Measurements from ENCODE around the gene NKX1-1.

Gene NKX1-1

DNA sequence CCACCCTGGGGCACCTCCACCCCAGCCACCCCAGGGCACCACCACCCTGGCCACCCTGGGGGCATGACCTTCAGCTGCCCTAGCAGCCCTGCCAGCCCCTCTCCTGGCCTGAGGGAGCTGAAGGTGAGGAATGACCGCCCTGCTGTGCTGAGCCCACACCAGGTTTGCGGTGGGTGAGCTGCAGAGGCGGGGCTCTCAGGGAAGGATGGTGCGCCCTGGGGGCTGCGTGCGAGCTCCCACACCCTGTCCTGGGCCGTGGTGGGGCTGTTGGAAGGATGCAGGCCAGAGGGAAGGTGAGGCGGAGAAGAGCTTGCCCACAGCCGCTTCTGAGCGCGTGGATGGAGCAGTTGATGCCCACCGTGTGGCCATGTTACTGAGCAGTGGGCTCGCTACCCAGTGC lies 41.5 kb downstream of the NKX1-1 start:
- Histone ChIP-seq H3K4me3 (ENCODE audit: low read length) (no peak overlapping the region), H3F3A (ENCODE audit: control insufficient read depth, insufficient read depth) (no peaks in the 10 kb centered on the region), H3K36me3 (ENCODE audit: control insufficient read depth, low read length) (no peaks in the 10 kb centered on the region), H3K27ac (ENCODE audit: low read depth, low read length) (no peak overlapping the region), H3K9me3 (ENCODE audit: control insufficient read depth, insufficient read depth, low read length) (no peaks in the 10 kb centered on the region), H3K4me1 (ENCODE audit: control insufficient read depth, low read length) (no peaks in the 10 kb centered on the region), H3K4me2 (ENCODE audit: low read length) (no peak overlapping the region), H4K20me1 (ENCODE audit: control insufficient read depth, insufficient read depth, low read depth, low read length) (no peaks in the 10 kb centered on the region), H3K27me3 (ENCODE audit: control insufficient read depth, low read length) (no peaks in the 10 kb centered on the region), H3K79me2 (ENCODE audit: control insufficient read depth, low read length) (no peaks in the 10 kb centered on the region), H3K9me2 (replicated peaks; ENCODE audit: control insufficient read depth, low read length) (no peaks in the 10 kb centered on the region)
- TF ChIP-seq EZH2phosphoT487 (IDR thresholded peaks at IDR 0.05; ENCODE audit: borderline replicate concordance, low read length) = no peak
- TF ChIP-seq, protein P1, sequence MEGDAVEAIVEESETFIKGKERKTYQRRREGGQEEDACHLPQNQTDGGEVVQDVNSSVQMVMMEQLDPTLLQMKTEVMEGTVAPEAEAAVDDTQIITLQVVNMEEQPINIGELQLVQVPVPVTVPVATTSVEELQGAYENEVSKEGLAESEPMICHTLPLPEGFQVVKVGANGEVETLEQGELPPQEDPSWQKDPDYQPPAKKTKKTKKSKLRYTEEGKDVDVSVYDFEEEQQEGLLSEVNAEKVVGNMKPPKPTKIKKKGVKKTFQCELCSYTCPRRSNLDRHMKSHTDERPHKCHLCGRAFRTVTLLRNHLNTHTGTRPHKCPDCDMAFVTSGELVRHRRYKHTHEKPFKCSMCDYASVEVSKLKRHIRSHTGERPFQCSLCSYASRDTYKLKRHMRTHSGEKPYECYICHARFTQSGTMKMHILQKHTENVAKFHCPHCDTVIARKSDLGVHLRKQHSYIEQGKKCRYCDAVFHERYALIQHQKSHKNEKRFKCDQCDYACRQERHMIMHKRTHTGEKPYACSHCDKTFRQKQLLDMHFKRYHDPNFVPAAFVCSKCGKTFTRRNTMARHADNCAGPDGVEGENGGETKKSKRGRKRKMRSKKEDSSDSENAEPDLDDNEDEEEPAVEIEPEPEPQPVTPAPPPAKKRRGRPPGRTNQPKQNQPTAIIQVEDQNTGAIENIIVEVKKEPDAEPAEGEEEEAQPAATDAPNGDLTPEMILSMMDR (IDR thresholded peaks at IDR 0.05; ENCODE audit: low read depth, low read length, poor library complexity, severe bottlenecking) = no peak

DNA sequence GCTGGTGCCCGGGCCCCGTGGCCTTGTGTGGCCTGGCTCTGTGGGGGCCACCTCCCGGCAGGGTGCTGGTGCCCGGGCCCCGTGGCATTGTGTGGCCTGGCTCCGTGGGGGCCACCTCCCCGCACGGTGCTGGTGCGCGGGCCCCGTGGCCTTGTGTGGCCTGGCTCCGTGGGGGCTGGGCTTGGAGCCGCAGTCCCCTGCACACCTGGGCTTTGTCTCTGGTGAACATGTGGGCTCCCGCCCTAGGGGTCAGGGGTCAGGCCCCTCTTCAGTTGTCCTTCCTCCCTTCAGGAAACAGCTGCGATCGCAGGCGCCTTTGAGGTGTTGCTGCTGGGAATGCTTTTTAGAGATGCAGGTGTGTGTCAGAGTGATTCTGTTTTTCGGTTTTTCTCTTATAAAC lies 42.0 kb downstream of the NKX1-1 start:
- Histone ChIP-seq H3F3A (ENCODE audit: control insufficient read depth, insufficient read depth) (no peaks in the 10 kb centered on the region), H3K79me2 (ENCODE audit: control insufficient read depth, low read length) (no peaks in the 10 kb centered on the region), H3K4me3 (ENCODE audit: low read length) (no peak overlapping the region), H3K36me3 (ENCODE audit: control insufficient read depth, low read length) (no peaks in the 10 kb centered on the region), H3K4me1 (ENCODE audit: control insufficient read depth, low read length) (no peaks in the 10 kb centered on the region), H3K27me3 (ENCODE audit: control insufficient read depth, low read length) (no peaks in the 10 kb centered on the region), H3K9me3 (ENCODE audit: control insufficient read depth, insufficient read depth, low read length) (no peaks in the 10 kb centered on the region), H3K27ac (ENCODE audit: low read depth, low read length) (no peak overlapping the region), H3K4me2 (ENCODE audit: low read length) (no peak overlapping the region), H3K9me2 (replicated peaks; ENCODE audit: control insufficient read depth, low read length) (no peaks in the 10 kb centered on the region), H4K20me1 (ENCODE audit: control insufficient read depth, insufficient read depth, low read depth, low read length) (no peaks in the 10 kb centered on the region)
- TF ChIP-seq, protein P1 (IDR thresholded peaks at IDR 0.05; ENCODE audit: low read depth, low read length, poor library complexity, severe bottlenecking) = no peak
- TF ChIP-seq EZH2phosphoT487 (IDR thresholded peaks at IDR 0.05; ENCODE audit: borderline replicate concordance, low read length) = no peak

DNA sequence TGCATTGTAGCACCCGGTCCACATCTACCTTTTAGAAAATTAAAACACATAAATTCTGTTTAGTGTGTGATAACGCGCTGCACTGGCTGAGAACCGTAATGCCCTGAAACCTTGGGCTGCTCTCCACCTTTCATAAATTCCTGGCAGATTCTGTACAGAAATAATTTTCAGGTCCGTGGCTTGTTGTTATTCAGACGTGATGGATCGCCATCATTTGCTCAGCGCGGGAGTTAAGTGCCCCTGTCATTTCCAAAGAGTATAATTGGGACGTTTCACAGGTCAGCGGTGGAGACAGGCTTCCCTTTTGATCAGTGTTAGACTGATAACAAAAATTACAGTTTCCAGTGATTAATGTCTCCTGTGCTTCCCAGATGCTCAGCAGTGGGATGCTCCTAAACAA lies 42.7 kb downstream of the NKX1-1 start:
- no peaks in the 10 kb centered on the region for H4K20me1 ChIP-seq (ENCODE audit: control insufficient read depth, insufficient read depth, low read depth, low read length)
- no peaks in the 10 kb centered on the region for H3K4me1 ChIP-seq (ENCODE audit: control insufficient read depth, low read length)
- H3K27me3 ChIP-seq (ENCODE audit: control insufficient read depth, low read length) = no peaks in the 10 kb centered on the region
- H3K4me2 ChIP-seq (ENCODE audit: low read length) = no peak overlapping the region
- H3F3A ChIP-seq (ENCODE audit: control insufficient read depth, insufficient read depth) = no peaks in the 10 kb centered on the region
- no peaks in the 10 kb centered on the region for H3K9me3 ChIP-seq (ENCODE audit: control insufficient read depth, insufficient read depth, low read length)
- TF ChIP-seq, protein P1 (IDR thresholded peaks at IDR 0.05; ENCODE audit: low read depth, low read length, poor library complexity, severe bottlenecking) = no peak
- TF ChIP-seq EZH2phosphoT487 (IDR thresholded peaks at IDR 0.05; ENCODE audit: borderline replicate concordance, low read length) = no peak
- no peaks in the 10 kb centered on the region for H3K9me2 ChIP-seq (replicated peaks; ENCODE audit: control insufficient read depth, low read length)
- H3K36me3 ChIP-seq (ENCODE audit: control insufficient read depth, low read length) = no peaks in the 10 kb centered on the region
- no peak overlapping the region for H3K27ac ChIP-seq (ENCODE audit: low read depth, low read length)
- H3K4me3 ChIP-seq (ENCODE audit: low read length) = no peak overlapping the region
- H3K79me2 ChIP-seq (ENCODE audit: control insufficient read depth, low read length) = no peaks in the 10 kb centered on the region

- H3K79me2 ChIP-seq (ENCODE audit: control insufficient read depth, low read length) = no peaks in the 10 kb centered on the region
- no peak overlapping the region for H3K4me3 ChIP-seq (ENCODE audit: low read length)
- no peaks in the 10 kb centered on the region for H3K9me3 ChIP-seq (ENCODE audit: control insufficient read depth, insufficient read depth, low read length)
- H4K20me1 ChIP-seq (ENCODE audit: control insufficient read depth, insufficient read depth, low read depth, low read length) = no peaks in the 10 kb centered on the region
- no peaks in the 10 kb centered on the region for H3K36me3 ChIP-seq (ENCODE audit: control insufficient read depth, low read length)
- no peaks in the 10 kb centered on the region for H3F3A ChIP-seq (ENCODE audit: control insufficient read depth, insufficient read depth)
- H3K27ac ChIP-seq (ENCODE audit: low read depth, low read length) = no peak overlapping the region
- H3K4me1 ChIP-seq (ENCODE audit: control insufficient read depth, low read length) = no peaks in the 10 kb centered on the region
- no peak overlapping the region for H3K4me2 ChIP-seq (ENCODE audit: low read length)
- TF ChIP-seq, protein P1 (IDR thresholded peaks at IDR 0.05; ENCODE audit: low read depth, low read length, poor library complexity, severe bottlenecking) = no peak
- no peak for TF ChIP-seq EZH2phosphoT487 (IDR thresholded peaks at IDR 0.05; ENCODE audit: borderline replicate concordance, low read length)
- no peaks in the 10 kb centered on the region for H3K9me2 ChIP-seq (replicated peaks; ENCODE audit: control insufficient read depth, low read length)
- no peaks in the 10 kb centered on the region for H3K27me3 ChIP-seq (ENCODE audit: control insufficient read depth, low read length)
Observed at GRCh38 chr4:1362521-1362920, 43.7 kb downstream of the NKX1-1 start.
